IPS-11a (cell line): ENCODE measurements around the gene GJC1.
A peak's percentile ranks its signal among the peaks of the same experiment; 100 is the strongest.
"Not testable (repeated sequence)": the region's sequence is repeated elsewhere in the genome, so short reads cannot be mapped to it uniquely, and the experiment has no call there.

Experiments
- H3K4me3 ChIP-seq: one replicate; pipeline ENCODE4 v1.5.1; 2013; ENCODE audit warnings: low read depth, low read length, control low read depth

The GJC1 gene

DNA sequence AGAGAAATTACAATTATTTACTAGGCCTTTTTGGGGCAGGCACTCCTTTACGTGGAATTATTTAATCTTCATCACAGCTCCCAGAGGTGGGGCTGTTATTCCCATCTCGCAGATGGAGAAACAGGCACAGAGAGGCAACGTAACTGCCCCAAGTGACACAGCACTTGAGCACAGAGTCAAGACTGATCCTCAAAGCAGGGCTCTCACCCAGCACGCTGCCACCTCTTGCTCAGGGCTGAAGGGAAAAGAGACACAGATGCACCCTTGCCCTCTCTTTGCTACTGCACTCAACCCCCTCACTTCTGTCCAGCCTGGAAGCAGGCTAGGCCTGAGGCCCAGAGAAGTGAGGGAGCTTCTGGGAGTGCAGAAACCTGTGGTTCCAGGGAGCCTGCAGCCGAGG, 66.9 kb downstream of the GJC1 start:
- H3K4me3 ChIP-seq: no peak overlapping the region

GRCh38 chr17:44761932-44762810, 67.9 kb downstream of the GJC1 start:
- no peak overlapping the region for H3K4me3 ChIP-seq

DNA sequence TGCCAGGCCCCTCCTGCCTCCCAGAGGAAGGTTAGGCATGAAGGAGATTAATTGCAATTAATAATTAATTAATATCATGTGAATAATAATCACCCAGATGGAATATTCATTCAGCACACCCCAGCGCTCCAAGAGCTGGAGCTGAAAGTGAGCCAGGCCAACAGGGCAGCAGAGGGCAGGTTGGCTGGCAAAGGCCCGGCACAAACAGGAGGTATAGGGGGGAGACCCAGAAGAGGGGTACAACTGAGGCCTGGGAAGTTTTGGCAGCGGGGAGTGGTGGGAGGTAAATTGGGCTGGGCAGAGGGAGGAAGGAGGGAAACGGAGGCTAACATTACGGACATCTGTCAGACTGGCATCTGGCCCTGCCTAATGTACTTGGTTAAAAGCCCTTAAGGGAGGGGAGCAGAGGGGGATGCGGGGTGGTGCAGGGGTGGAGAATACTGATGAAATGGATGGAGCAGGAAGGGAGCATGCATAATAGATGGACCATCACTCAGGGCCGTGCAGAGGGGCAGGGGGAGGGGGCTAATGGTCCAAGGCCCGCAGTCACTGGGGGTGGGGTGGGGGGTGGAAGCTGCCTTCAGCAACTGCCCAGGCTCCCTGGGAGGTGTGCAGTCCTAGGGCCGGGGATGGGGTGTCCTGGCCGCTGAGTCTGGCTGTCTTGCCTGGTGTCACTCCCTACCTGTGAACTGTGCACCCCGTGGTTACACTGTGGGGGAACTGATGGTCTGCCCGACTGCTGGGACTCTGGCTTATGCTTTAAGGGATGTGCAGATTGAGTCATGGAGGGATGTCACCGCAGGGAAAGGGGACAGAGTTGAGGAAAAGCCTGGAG, 69.4 kb downstream of the GJC1 start:
- H3K4me3 ChIP-seq: no peak overlapping the region

DNA sequence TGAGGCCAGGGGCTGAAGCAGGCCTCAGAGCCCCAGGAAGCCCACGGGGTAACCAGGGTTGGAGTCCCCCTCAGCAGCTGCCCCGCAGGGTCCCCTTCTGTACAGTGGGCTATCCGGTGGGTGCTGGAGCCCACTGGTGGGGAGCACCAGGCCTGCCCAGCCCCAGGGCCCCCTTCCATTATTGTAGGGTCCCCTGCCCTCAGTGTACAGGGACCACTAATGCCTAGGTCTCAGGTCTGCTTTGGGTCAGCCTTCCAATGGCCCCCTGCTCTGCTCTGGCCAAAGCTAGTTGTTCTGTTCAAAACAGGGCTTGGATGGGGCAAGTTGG, 70.2 kb downstream of the GJC1 start:
- no peak overlapping the region for H3K4me3 ChIP-seq

DNA sequence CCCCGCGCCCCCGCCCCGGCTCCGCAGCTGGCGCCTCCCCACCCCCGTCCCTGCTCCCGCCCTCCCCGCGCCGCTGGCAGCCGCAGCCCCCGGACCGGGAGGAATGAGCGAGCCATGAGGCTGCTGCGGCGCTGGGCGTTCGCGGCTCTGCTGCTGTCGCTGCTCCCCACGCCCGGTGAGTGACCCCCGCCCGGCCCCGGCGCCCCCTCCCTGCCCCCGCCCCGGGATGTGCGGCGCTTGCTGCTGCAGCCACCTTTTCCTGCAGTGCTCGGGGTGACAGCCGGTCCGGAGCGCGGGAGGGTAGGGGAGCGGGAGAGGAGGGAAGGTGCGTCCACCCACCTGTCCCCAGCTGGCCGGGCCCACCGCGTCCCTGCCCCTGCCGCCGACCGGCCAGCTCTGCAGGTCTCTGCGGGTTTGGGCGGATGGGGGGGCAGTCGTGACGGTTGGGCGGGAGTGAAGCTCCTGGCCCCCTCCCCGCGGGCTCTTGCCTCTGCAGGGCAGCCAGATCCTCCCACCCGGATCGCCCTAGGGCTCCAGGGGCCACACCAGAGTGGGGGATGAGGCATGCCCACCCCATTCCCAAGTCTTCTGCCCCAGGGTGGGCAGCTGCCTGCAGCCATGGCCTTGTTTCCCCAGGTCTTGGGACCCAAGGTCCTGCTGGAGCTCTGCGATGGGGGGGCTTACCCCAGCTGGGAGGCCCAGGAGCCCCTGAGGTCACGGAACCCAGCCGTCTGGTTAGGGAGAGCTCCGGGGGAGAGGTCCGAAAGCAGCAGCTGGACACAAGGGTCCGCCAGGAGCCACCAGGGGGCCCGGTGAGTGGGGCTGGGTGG, 70.8 kb downstream of the GJC1 start:
- H3K4me3 ChIP-seq: peak overlapping the region; percentile 13

GRCh38 chr17:44758414-44759085, 71.5 kb downstream of the GJC1 start, which contains the start of gene ADAM11:
TSS of gene ADAM11 (plus strand) at chr17:44758988. CDS start at chr17:44759200, 212 bp downstream.
- peak within 1 kb of the TSS; percentile 17 for H3K4me3 ChIP-seq

GRCh38 chr17:44757918-44758413, 72.1 kb downstream of the GJC1 start:
- H3K4me3 ChIP-seq: no peak overlapping the region

GRCh38 chr17:44757045-44757917, 72.8 kb downstream of the GJC1 start:
- H3K4me3 ChIP-seq: no peak overlapping the region

DNA sequence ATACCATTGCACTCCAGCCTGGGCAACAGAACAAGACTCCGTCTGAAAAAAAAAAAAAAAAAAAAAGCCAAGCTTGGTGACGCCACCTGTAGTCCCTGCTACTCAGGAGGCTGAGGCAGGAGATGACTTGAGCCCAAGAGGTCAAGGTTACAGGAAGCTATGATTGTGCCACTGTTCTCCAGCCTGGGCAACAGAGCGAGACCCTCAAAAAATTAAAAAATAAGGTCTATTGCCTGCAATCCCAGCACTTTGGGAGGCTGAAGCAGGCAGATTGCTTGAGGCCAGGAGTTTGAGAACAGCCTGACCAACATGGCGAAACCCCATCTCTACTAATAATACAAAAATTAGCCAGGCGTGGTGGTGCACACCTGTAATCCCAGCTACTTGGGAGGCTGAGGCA, 74.9 kb downstream of the GJC1 start:
- H3K4me3 ChIP-seq: not testable (repeated sequence)

- H3K4me3 ChIP-seq: no peak overlapping the region
These were observed 75.8 kb downstream of the GJC1 start for GRCh38 chr17:44754276-44754675.

GRCh38 chr17:44752953-44753861, 76.9 kb downstream of the GJC1 start:
- no peak overlapping the region for H3K4me3 ChIP-seq

GRCh38 chr17:44751806-44752205, 78.3 kb downstream of the GJC1 start:
- no peak overlapping the region for H3K4me3 ChIP-seq

DNA sequence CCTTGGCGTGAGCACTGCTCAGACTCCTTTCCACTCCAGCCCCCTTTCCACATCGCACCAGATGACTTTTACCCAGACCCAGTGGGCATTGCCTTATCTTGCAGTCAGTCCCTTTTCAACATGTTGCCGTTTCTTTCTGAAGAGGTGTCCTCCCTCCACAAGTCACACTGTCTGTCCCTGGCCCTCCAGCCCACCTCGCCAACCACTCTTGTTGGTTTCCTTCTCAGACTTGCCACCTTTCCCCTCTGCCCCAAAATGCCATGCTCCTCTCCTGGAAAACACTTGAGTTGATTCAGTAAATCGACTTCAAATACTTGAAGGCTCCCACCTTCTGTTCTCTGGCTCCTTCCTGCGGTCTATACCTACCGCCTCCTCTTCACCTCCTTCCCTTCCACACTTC, 78.8 kb downstream of the GJC1 start:
- H3K4me3 ChIP-seq: no peak overlapping the region

GRCh38 chr17:44749980-44750318, 80.1 kb downstream of the GJC1 start:
- H3K4me3 ChIP-seq: no peak overlapping the region

DNA sequence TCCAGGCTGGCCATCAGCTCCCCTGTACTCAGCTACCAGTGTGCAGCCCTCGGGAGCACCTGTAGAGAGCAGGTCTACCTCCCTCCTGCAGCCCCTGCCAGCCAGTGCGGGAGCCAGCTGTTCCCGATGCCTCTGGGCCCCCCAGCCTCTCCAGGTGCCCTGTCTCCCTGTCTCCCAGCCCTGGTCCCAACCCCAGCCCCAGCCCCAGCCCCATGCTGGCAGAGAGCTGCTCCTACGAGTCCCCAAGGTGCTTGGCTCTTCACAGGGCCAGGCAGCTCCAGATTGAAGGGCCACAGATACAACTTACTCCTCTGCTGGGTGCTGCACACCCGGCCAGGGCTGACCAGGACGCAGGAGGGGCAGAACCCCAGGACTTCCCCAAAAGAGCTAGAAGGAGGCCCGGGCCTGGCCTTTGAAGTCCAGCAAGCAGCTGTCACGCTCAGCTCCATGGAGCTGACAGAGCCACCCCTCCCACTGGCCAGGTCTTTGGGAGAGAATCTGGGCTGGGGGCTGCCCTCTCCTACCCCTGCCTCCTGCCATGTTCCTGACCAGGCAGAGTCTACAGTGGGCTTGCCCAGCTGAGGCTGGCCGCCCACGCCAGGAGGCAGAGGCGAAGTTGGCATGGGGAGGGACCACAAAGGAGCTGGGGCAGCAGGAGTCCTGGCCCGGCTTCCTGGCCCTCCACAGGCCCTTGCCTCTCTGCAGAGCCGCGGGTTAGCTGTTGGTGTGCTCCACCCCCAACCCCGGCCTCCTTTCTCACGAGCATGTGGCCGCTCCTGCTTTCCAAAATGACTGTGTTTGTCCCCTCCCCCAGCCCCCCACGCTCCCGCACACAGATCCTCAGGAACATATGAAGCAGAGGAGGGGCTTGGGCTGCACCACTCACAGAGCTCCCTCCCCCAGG, 80.8 kb downstream of the GJC1 start:
- no peak overlapping the region for H3K4me3 ChIP-seq
